Endothelial cell of umbilical vein (primary cell): ENCODE measurements around the gene GABRR3. TPM values are rescaled to one million over a fixed set of nuclear protein-coding genes. Genes with fewer than 3 reads are reported as not detected.

Source experiments
- BruUV-seq: library from RNA; stranded (reverse); fragments of 400-500 nt; replicated peaks from 2 replicates; lab custom pipeline; 2021; lab: Mats Ljungman, UMichigan
- CTCF ChIA-PET: fragments of 300-600, 350-600 bp; sonication (Branson Sonifier 250); formaldehyde crosslinking; loops from one replicate; lab custom pipeline; 2021; ENCODE audit warnings: antibody characterized with exemption, inconsistent platforms; lab: Charles Lee
- POLR2A ChIA-PET: fragments of 300-600, 350-600 bp; sonication (Branson Sonifier 250); formaldehyde crosslinking; loops from one replicate; lab custom pipeline; 2021; ENCODE audit warnings: antibody characterized with exemption, inconsistent platforms; lab: Charles Lee
- DNase-seq: peaks from one replicate; pipeline ENCODE4 v3.0.0-alpha.2; 2011; ENCODE audit warnings: low read depth, low spot score
- FAIRE-seq: peaks from 2 replicates; lab custom pipeline; 2011; peaks lifted over from hg19 to GRCh38; lab: Jason Lieb, UNC
- H2AFZ ChIP-seq: 2 replicates; pipeline ENCODE4 v1.6.0; 2012; ENCODE audit warnings: low read depth, low read length, control low read depth, inconsistent platforms
- H3K27ac ChIP-seq: 2 replicates; pipeline ENCODE4 v1.5.1; 2011; ENCODE audit warnings: low read depth, mild to moderate bottlenecking, control low read depth, low read length, moderate library complexity; ENCODE audit not compliant: insufficient read depth
- H3K27me3 ChIP-seq, 2 experiments: 2 replicates each; pipeline versions ENCODE4 v1.6.0 to v1.6.1; 2011; ENCODE audit warnings: low read length in 2 of 2, mixed read lengths in 1 of 2; ENCODE audit not compliant: control insufficient read depth in 2 of 2, insufficient read depth in 2 of 2
- H3K36me3 ChIP-seq, 2 experiments: 2 replicates in 1 of 2; 3 replicates in 1 of 2; pipeline ENCODE4 v1.5.1; 2011; ENCODE audit warnings: low read length in 2 of 2, mild to moderate bottlenecking in 1 of 2, moderate library complexity in 1 of 2; ENCODE audit not compliant: control insufficient read depth in 2 of 2, insufficient read depth in 2 of 2; ENCODE audit errors: extremely low read depth in 1 of 2
- H3K4me1 ChIP-seq: 3 replicates; pipeline ENCODE4 v1.5.1; 2011; ENCODE audit warnings: mild to moderate bottlenecking, low read length; ENCODE audit not compliant: control insufficient read depth, insufficient read depth; ENCODE audit errors: extremely low read depth
- H3K4me2 ChIP-seq: 2 replicates; pipeline ENCODE4 v1.6.1; 2011; ENCODE audit warnings: low read length, control low read depth, mixed read lengths; ENCODE audit not compliant: insufficient read depth
- H3K4me3 ChIP-seq, 3 experiments: fragments of 200-600 bp in 1 of 3; sonication (generic), shearing (Covaris generic) in 1 of 3; replicated peaks in 1 of 3; 2 replicates each; pipeline ENCODE4 v1.5.1; 2011 to 2016; ENCODE audit warnings: control low read depth in 3 of 3, low read length in 3 of 3, mild to moderate bottlenecking in 2 of 3, inconsistent platforms in 1 of 3, low read depth in 1 of 3, moderate library complexity in 1 of 3; ENCODE audit not compliant: insufficient read depth in 1 of 3
- H3K79me2 ChIP-seq: 2 replicates; pipeline ENCODE4 v1.6.0; 2012; ENCODE audit warnings: low read length, inconsistent platforms; ENCODE audit not compliant: control insufficient read depth, insufficient read depth
- H3K9ac ChIP-seq: replicated peaks from 2 replicates; pipeline ENCODE3; 2011; ENCODE audit warnings: low read length, control low read depth; ENCODE audit not compliant: insufficient read depth; ENCODE audit errors: extremely low read depth
- H3K9me1 ChIP-seq: replicated peaks from 3 replicates; pipeline ENCODE4 v1.6.0; 2011; ENCODE audit warnings: mild to moderate bottlenecking, low read length; ENCODE audit not compliant: control insufficient read depth, insufficient read depth; ENCODE audit errors: extremely low read depth
- H3K9me3 ChIP-seq: replicated peaks from 2 replicates; pipeline ENCODE4 v1.5.1; 2012; ENCODE audit warnings: low read length, inconsistent platforms; ENCODE audit not compliant: control insufficient read depth, insufficient read depth
- H4K20me1 ChIP-seq: replicated peaks from 2 replicates; pipeline ENCODE3; 2011; ENCODE audit warnings: mild to moderate bottlenecking, low read length; ENCODE audit not compliant: control insufficient read depth, insufficient read depth; ENCODE audit errors: extremely low read depth
- CTCF ChIP-seq, 2 donors: IDR thresholded peaks; 1 replicate in 1 of 2; 2 replicates in 1 of 2; pipeline ENCODE4 v1.5.1; 2011; ENCODE audit warnings: low read length in 2 of 2, mild to moderate bottlenecking in 2 of 2, moderate library complexity in 2 of 2, control low read depth in 1 of 2, inconsistent platforms in 1 of 2, low read depth in 1 of 2; ENCODE audit not compliant: insufficient read depth in 1 of 2; ENCODE audit errors: extremely low read depth in 1 of 2
- FOS ChIP-seq: IDR thresholded peaks from 2 replicates; pipeline ENCODE4 v1.6.1; 2011; ENCODE audit warnings: mild to moderate bottlenecking, low read length, moderate library complexity, borderline replicate concordance; ENCODE audit not compliant: insufficient read depth
- MAX ChIP-seq: IDR thresholded peaks from 2 replicates; pipeline ENCODE4 v1.6.1; 2011; ENCODE audit not compliant: insufficient read depth, insufficient read length
- POLR2A ChIP-seq: IDR thresholded peaks from 2 replicates; pipeline ENCODE4 v1.6.1; 2012; ENCODE audit warnings: low read depth, mild to moderate bottlenecking, control low read depth, low read length
- dilution Hi-C: fragments of 300-500 bp; cut with MboI; formaldehyde crosslinking; loops from one replicate; pipeline ENCODE4 v1.15.0; 2019; ENCODE audit warnings: low sequenced_read_pairs; ENCODE audit not compliant: extremely low pct_ligation_motif_present
- intact Hi-C: fragments of 100-400 bp; cut with micrococcal nuclease; formaldehyde crosslinking; loops from one replicate; pipeline ENCODE4 v1.10.0; 2022
- polyA plus RNA-seq, 4 experiments: library from polyadenylated mRNA; depleted of rRNA in 3 of 4; stranded (reverse) in 3 of 4; unstranded in 1 of 4; fragments of >200 nt; gene quantifications; 2 replicates each; pipeline versions ENCODE4 v1.2.1 to v1.2.3, GENCODE V29; 2011 to 2012; ENCODE audit warnings: missing spikeins in 1 of 4
- total RNA-seq: library from RNA; stranded (reverse); gene quantifications from 2 replicates; pipeline ENCODE4 v1.2.3, GENCODE V29; 2021

Gene GABRR3
- total and polyA plus RNA-seq, 2 donors (not counting 3 experiments of a cell fraction or from before 2014, with no cell fraction given) = not detected

DNA sequence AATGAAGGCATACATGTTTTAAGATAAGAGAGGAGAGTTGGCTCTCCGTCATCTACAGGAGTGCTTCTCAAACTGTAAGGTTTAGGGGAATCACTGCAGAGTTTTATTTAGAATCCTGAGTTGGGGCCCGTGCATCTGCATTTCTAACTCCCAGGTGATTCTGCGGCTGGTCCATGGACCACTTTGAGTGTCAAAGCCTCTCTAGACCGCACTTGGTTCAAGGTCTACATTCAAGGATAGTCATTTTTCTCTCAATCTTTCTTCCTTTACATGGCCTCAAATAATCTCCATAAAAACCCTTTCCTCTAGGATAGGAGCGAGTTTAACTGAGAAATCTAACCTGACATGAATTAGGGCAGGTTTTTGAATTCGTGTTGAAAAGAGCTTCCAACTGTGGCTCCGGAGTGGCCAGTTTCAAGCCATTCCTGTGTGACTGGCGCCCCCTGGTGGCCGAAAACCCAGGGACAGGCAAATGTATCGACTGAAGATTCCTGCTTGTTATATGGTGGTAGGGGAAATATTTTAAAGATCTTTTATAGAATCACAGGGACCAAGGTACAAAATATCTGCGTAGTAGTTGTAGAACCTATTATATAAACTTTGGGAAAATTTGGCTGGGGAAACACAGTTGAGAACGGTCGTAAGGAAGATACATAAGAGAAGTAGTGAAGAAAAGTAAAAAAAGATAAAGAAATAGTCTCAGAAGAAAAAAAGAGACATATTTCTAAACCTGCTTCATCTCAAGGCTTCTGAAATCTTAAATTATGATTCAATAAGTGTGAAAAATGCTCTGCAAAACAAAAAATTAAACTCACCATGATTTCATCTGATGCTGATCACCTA lies 11.9 kb downstream of the GABRR3 start:
- no peaks in the 10 kb centered on the region for H3K4me1 ChIP-seq
- intact Hi-C loops = loop anchor here (1.0 to 2.0 kb wide), 3 partner anchors 230 to 1160 kb away; no protein-coding TSS in a partner anchor
- ChIA-PET CTCF (interaction anchor here (0.6 to 6.7 kb wide), 47 partner anchors 10 to 1160 kb away, joined by 3 to 138 read pairs (median 5); partner anchors contain the start of genes ARL6 and CRYBG3), POLR2A (no interaction called here)
- H4K20me1 ChIP-seq = no peaks in the 10 kb centered on the region
- H3K4me3 ChIP-seq = no peak overlapping the region
- no peak for TF ChIP-seq MAX
- peak; percentile 80 to 88 for TF ChIP-seq CTCF (IDR thresholded peaks at IDR 0.05; ENCODE audit: extremely low read depth in 1 of 2, insufficient read depth in 1 of 2, low read depth in 1 of 2, low read length in 2 of 2)
- TF ChIP-seq POLR2A = no peak
- TF ChIP-seq FOS = no peak
- H3K79me2 ChIP-seq = no peaks in the 10 kb centered on the region
- dilution Hi-C loops = no loop called here
- H3K4me2 ChIP-seq = no peak overlapping the region
- no peaks in the 10 kb centered on the region for H3K36me3 ChIP-seq
- H2AFZ ChIP-seq = no peak overlapping the region
- DNase-seq (peak; percentile 66), FAIRE-seq (peak; percentile 87)
- H3K9ac ChIP-seq = no peak overlapping the region
- BruUV-seq = no TSS peak
- no peak overlapping the region for H3K27ac ChIP-seq
- no peaks in the 10 kb centered on the region for H3K9me3 ChIP-seq
- peaks cover 5 to 8% of the 10 kb centered on the region in 2 experiments for H3K27me3 ChIP-seq
- H3K9me1 ChIP-seq = no peaks in the 10 kb centered on the region
